ENCODE data around the gene MMRN2.

The MMRN2 gene

DNA sequence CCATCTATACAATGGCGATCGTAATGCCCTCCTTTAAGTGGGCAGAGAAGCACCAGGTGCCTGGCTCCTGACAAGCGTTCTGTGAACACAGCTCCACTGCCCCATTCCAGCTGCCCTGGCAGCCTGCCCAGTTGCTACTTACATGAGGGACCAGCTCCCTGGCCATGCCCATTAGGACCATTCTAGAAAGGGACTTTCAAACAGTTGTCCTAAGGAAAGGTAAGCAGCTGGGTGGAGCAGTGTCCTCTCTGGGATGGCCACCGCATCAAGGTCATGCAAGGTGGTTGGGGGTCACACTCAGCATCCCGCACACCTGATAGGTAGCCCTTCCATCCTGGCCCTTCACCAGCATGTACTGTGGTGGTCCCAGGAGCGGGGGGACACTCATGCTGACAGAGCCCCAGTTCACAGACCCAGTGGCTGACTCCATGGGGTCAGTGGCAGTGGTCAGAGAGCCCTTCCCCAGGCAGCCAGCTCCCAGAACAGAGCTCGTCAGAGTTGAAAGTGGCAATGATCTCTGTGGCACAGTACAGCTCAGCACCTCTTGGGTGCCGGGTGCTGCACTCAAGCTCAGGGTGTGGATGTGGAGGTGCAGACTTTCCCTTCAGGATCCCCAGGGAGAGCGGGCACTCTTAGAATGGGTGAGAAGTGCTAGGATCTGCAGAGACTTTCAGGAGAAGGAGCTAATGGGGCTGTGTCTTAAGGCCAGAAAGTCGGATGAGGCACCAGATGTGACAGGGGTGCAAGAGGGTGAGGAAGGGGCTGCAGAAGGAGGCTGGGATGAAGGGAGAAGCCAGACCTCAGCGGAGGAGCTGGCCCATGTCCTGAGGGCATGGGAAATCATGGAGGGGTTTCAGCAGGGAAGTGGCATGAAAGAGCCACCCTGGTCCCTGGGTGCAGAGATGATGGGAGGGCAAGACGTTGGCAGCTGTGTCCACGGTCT, 10.9 kb downstream of the MMRN2 start:
- H3K4me3 ChIP-seq (ENCODE audit: low read depth, low read length) = no peak overlapping the region
- TF ChIP-seq, protein P1, sequence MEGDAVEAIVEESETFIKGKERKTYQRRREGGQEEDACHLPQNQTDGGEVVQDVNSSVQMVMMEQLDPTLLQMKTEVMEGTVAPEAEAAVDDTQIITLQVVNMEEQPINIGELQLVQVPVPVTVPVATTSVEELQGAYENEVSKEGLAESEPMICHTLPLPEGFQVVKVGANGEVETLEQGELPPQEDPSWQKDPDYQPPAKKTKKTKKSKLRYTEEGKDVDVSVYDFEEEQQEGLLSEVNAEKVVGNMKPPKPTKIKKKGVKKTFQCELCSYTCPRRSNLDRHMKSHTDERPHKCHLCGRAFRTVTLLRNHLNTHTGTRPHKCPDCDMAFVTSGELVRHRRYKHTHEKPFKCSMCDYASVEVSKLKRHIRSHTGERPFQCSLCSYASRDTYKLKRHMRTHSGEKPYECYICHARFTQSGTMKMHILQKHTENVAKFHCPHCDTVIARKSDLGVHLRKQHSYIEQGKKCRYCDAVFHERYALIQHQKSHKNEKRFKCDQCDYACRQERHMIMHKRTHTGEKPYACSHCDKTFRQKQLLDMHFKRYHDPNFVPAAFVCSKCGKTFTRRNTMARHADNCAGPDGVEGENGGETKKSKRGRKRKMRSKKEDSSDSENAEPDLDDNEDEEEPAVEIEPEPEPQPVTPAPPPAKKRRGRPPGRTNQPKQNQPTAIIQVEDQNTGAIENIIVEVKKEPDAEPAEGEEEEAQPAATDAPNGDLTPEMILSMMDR (IDR thresholded peaks at IDR 0.05; ENCODE audit: insufficient read depth, low read depth, low read length, missing control alignments) = no peak
- no peak for DNase-seq (ENCODE audit: low read depth)

DNA sequence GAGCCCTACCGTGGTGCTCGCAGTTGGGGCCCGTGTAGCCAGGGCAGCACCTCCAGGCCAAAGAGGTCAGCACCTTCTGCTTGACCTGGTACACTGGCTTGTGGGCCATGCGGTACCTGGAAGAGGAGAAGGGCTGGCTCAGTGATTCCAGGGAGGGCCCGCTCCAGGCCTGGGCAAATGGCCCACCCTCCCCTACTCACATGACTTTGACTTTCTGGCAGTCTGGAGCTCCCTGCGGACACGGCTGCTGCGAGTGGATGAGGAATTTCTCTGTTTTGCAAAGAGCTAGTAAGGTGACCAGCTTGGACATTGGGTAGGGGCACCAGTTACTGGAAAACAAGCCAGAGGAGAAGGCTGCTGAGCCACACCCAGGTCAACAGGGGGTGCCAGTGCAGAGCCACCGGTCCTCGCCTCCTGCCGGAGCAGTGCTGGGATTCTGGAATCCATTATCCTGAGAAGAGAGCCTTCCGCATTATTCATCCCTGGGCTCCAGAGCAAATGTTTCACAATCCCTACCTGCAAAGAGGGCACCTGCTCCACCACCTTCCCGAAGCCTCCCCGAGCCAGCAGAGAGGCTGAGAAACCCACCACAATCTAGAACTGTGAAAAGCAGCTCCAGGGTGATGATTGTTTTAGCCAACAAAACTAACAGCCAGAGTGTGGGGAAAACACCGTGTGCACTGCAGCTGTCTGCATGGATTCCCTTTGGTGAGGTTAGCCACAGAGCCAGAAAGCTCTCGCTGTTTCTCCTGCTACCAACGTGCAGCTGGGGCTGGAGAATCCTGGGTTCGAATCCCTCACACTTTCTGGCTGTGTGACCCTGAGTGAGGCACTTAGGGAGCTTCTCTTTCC, 11.8 kb downstream of the MMRN2 start:
- TF ChIP-seq, protein P1 (IDR thresholded peaks at IDR 0.05; ENCODE audit: insufficient read depth, low read depth, low read length, missing control alignments) = no peak
- DNase-seq (ENCODE audit: low read depth) = no peak
- H3K4me3 ChIP-seq (ENCODE audit: low read depth, low read length) = no peak overlapping the region

DNA sequence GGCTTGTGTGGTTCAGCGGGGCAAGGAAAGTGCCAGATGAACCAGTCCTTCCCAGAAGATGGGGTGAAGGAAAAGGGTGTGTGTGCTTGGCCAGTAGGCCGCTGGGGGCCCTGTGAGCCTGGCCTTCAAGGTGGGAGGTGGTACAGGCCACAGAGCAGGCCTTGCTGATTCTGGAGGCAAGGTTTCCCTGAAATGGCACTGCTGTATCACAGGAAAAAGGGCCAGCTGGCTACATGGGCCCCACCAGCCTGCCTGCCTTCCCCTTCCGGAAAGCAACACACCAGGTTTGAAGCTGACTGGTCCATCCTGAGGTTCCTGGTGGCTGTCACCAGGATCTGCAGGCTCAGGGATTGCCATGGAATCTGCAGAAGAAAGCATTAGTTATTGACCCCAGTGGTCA, 12.5 kb downstream of the MMRN2 start:
- no peak for DNase-seq (ENCODE audit: low read depth)
- TF ChIP-seq, protein P1 (IDR thresholded peaks at IDR 0.05; ENCODE audit: insufficient read depth, low read depth, low read length, missing control alignments) = no peak
- no peak overlapping the region for H3K4me3 ChIP-seq (ENCODE audit: low read depth, low read length)

DNA sequence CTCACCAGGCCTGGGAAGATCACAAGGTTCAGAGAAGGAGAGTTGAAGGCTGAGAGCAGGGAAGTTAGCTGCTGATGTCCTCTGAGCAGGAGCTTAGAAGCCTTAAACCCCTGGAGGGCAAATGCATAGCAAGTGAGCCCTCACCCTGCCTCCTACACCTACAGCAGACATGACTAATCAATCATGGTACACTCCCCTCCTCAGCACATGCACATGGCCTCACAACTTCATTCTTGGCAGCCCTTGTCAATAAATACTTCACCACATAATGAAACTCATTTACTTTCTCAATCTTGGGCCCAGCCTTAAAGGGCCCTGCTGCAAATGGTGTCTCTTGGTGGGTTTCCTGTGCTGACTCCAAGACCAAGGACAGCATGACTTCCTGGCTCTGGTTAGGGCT, 12.9 kb downstream of the MMRN2 start:
- TF ChIP-seq, protein P1 (IDR thresholded peaks at IDR 0.05; ENCODE audit: insufficient read depth, low read depth, low read length, missing control alignments) = no peak
- H3K4me3 ChIP-seq (ENCODE audit: low read depth, low read length) = no peak overlapping the region
- DNase-seq (ENCODE audit: low read depth) = no peak

DNA sequence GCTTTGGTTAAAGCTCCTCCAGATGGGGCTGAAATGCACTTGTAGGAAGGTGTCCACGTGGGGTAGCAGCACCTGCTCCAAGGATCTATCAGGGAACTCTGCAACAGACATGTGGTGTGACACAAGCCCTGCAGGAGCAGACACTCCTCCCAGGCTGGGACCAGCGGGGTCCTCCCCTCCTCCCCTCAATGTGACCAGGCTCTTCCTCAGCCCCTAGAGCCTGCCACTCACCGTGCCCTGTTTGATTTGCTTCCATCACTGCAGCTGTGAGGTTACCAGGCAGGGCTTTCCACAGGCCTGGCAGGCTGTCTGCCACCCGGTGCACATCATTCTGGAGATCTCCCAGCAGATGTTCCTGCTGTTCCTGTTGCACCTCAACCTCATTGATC, 13.4 kb downstream of the MMRN2 start:
- H3K4me3 ChIP-seq (ENCODE audit: low read depth, low read length) = no peak overlapping the region
- no peak for DNase-seq (ENCODE audit: low read depth)
- TF ChIP-seq, protein P1 (IDR thresholded peaks at IDR 0.05; ENCODE audit: insufficient read depth, low read depth, low read length, missing control alignments) = no peak

DNA sequence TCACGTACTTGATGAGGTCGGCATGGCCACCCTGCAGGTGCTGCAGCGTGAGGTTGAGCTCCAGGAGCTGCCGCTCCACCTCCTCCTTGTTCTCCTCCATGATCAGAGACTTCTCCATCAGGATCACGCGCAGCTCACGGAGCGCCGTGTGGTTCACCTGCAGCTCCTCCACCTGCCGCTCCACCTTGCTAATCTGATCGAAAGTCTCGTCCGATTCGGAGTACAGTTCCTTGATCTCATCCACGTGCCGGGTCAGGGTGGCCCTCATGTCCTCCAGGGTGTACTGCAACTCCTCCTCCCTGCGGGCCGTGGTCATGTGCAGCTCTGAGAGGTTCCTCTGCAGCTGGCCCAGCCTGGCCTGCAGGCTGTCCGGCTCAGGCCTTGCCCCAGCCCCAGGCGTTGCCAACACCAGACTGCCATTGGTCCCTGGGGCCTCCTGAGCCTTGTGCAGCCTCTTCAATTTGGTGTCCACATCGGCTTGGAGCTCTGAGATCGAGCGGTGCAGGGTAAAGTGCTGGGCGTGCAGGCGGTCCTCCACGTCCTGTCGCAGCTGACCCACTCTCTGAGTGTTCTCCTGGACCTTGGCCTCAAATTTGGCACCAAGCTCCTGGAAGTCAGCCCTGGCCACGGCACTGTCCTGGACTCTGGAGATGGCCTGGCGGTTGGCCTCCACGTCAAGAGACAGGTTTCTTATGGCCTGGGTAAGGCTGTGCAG, 13.9 kb downstream of the MMRN2 start:
- no peak overlapping the region for H3K4me3 ChIP-seq (ENCODE audit: low read depth, low read length)
- DNase-seq (ENCODE audit: low read depth) = no peak
- TF ChIP-seq, protein P1 (IDR thresholded peaks at IDR 0.05; ENCODE audit: insufficient read depth, low read depth, low read length, missing control alignments) = no peak

All from GM12865 (cell line).